ENCODE results near the gene ATP13A1.

- TF ChIP-seq, protein P1, sequence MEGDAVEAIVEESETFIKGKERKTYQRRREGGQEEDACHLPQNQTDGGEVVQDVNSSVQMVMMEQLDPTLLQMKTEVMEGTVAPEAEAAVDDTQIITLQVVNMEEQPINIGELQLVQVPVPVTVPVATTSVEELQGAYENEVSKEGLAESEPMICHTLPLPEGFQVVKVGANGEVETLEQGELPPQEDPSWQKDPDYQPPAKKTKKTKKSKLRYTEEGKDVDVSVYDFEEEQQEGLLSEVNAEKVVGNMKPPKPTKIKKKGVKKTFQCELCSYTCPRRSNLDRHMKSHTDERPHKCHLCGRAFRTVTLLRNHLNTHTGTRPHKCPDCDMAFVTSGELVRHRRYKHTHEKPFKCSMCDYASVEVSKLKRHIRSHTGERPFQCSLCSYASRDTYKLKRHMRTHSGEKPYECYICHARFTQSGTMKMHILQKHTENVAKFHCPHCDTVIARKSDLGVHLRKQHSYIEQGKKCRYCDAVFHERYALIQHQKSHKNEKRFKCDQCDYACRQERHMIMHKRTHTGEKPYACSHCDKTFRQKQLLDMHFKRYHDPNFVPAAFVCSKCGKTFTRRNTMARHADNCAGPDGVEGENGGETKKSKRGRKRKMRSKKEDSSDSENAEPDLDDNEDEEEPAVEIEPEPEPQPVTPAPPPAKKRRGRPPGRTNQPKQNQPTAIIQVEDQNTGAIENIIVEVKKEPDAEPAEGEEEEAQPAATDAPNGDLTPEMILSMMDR (IDR thresholded peaks at IDR 0.05; ENCODE audit: extremely low read depth in 1 of 2, insufficient read depth in 1 of 2, low read depth in 1 of 2, low read length in 2 of 2): no peak
- TF ChIP-seq POLR2AphosphoS5 (IDR thresholded peaks at IDR 0.05; ENCODE audit: insufficient read depth, low read depth, low read length): no peak
- no peak for TF ChIP-seq EZH2 (IDR thresholded peaks at IDR 0.05; ENCODE audit: borderline replicate concordance, low read depth, low read length, severe bottlenecking)
Observed at GRCh38 chr19:19691683-19692082, 28.2 kb upstream of the ATP13A1 start.
